Nephron progenitor cell (in vitro differentiated cells): Measurements from ENCODE around the gene NTF3.

Experiments
- DNase-seq: peaks from one replicate; pipeline ENCODE4 v3.0.0; 2021
- H3K27ac Mint-ChIP-seq: 2 replicates; pipeline ENCODE4 v1.8.0; 2021; ENCODE audit warnings: mild to moderate bottlenecking, moderate library complexity, mixed read lengths
- H3K27me3 Mint-ChIP-seq: 2 replicates; pipeline ENCODE4 v1.8.0; 2021; ENCODE audit warnings: mild to moderate bottlenecking, low read depth, mixed read lengths; ENCODE audit not compliant: poor library complexity
- H3K36me3 Mint-ChIP-seq: 2 replicates; pipeline ENCODE4 v1.8.0; 2021; ENCODE audit warnings: low read depth, mixed read lengths
- H3K4me1 Mint-ChIP-seq: 2 replicates; pipeline ENCODE4 v1.8.0; 2021; ENCODE audit warnings: mixed read lengths
- H3K4me3 Mint-ChIP-seq: 2 replicates; pipeline ENCODE4 v1.8.0; 2021; ENCODE audit warnings: mild to moderate bottlenecking, moderate library complexity, mixed read lengths
- H3K9me3 Mint-ChIP-seq: 2 replicates; pipeline ENCODE4 v1.8.0; 2021; ENCODE audit warnings: mild to moderate bottlenecking, moderate library complexity, mixed read lengths
- CTCF ChIP-seq: fragments of 200-600 bp; sonication (generic); IDR thresholded peaks from 2 replicates; pipeline ENCODE4 v1.5.0; 2021; ENCODE audit warnings: antibody characterized with exemption

NTF3 gene

DNA sequence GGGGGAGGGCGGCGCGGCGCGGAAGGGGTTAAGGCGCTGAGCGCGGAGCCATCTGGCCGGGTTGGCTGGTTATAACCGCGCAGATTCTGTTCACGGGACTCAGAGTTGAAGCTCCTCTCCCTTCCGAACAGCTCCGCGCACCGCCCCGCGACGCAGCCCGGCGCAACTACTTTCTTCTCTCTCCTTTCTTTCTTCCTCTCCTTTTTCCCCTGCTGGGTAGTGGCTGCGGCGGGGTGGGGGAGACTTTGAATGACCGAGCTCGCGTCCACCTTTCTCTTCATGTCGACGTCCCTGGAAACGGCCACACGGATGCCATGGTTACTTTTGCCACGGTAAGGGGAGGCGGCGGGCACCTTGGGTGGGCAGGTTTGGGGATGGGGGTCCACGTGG is at the start of gene NTF3:
Gene NTF3 (plus strand): TSS at position 98 of the 390 bp plus-strand sequence. CDS start 217 bp downstream, at position 315.
- Mint-ChIP-seq H3K4me1 (peaks cover 45% of the 10 kb centered on the region), H3K36me3 (no peaks in the 10 kb centered on the region), H3K4me3 (peak within 1 kb of the TSS; percentile 93), H3K27me3 (peaks cover 40% of the 10 kb centered on the region), H3K9me3 (no peaks in the 10 kb centered on the region), H3K27ac (no peak within 1 kb of the TSS)
- DNase-seq = peak; percentile 60
- no peak for TF ChIP-seq CTCF

GRCh38 chr12:5384015-5384414 is 47.9 kb upstream of the NTF3 start:
- no peak for TF ChIP-seq CTCF
- Mint-ChIP-seq H3K36me3 (no peaks in the 10 kb centered on the region), H3K4me3 (no peak overlapping the region), H3K9me3 (no peaks in the 10 kb centered on the region), H3K27ac (no peak overlapping the region), H3K4me1 (peaks cover 20% of the 10 kb centered on the region), H3K27me3 (peaks cover 47% of the 10 kb centered on the region)
- no peak for DNase-seq

DNA sequence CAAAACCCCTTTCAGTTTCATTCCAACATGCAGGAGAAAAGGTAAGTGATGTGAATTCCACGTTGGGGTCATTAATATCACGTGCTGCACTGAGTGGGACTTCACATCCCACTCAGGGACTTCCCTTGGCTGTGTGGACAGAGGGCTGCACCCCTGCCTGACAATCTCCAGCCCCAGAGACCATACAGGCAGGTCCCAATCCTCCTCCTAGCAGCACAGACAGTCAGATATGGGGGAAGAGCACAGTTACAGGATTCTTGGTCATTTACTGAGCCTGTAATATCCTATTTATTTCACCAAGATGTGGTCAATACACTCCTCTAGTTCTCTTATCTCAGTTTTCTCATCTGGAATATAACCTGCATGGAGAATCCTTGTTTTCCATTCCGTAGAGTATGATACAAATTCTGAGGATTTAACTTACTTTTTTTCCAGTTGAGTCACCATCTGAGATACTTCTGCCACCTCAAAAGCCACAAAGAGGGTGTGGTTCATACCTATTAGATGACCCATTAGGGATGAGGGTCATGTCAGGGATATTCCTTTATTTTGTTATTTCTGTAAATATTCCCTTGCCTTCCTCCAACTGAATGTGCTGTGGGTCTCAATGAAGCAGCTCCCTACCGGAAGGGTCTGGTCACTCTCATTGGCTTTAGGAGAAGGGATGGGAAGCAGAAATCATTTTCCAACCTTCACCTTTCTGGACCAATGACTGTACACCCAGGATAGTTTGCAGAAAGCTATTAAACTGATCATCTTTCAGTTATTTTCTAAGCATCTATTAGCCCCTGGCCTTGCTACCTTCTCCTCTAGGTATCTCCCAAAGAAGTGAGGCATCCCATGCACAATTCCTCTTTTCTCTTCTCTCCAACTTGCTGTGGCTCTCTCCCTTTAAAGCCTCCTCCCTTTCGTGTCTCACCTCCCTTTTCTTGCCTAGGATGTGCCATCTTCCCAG is 43.0 kb upstream of the NTF3 start:
- Mint-ChIP-seq H3K9me3 (no peaks in the 10 kb centered on the region), H3K27ac (no peak overlapping the region), H3K4me1 (peaks cover 6% of the 10 kb centered on the region), H3K27me3 (peaks cover 63% of the 10 kb centered on the region), H3K4me3 (no peak overlapping the region), H3K36me3 (no peaks in the 10 kb centered on the region)
- DNase-seq = no peak
- no peak for TF ChIP-seq CTCF

DNA sequence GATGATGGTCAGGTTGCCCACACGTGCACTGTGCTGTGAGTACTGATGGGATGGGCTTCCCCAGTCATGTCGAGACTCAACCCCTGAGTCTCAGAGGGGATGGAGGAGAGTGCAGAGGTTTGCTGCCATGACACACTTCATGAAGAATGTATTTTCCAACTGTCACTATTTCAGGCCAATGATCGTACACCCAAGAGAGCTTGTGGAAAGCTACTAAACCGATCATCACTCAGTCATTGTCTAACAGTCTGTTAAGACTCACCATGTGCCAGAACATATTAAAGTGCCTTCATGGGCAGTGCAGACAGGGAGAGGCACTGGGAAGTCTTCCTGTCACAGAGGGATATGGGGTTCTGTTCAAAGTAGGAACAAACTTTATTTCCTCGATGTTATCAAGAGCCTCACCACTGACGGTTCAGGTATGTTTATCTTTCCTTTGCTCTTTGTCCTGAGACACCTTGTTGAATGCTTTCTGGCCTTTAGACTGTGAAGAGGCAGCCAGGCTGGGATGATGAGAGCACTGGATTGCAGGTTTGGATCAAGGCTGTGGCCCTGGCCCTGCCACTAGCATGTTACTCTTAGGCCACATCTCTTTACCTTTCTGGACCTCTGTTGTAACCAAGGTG is 41.6 kb upstream of the NTF3 start:
- peaks cover 12% of the 10 kb centered on the region for H3K4me1 Mint-ChIP-seq
- H3K27me3 Mint-ChIP-seq = peaks cover 67% of the 10 kb centered on the region

DNA sequence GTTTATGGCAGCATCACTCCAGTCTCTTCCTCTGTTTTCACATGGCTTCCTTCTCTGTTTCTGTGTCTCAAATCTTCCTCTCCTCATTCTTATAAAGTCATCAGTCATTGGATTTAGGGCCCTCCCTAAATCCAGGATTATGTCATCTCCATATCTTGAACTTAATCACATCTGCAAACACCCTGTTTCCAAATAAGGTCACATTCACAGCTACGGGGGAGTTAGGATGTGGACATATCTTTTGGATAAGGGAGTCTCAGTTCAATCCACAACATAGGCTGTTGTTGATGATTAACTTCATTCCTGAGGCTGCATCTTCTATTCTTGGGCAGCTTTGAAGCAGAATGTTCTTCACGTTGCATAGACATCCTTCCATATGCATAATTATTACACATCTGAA is 40.3 kb upstream of the NTF3 start:
- Mint-ChIP-seq H3K36me3 (no peaks in the 10 kb centered on the region), H3K27me3 (peaks cover 62% of the 10 kb centered on the region), H3K9me3 (no peaks in the 10 kb centered on the region), H3K27ac (no peak overlapping the region), H3K4me3 (no peak overlapping the region), H3K4me1 (peaks cover 23% of the 10 kb centered on the region)
- DNase-seq = no peak
- no peak for TF ChIP-seq CTCF

More for the DNA sequence above, 41.6 kb upstream of the NTF3 start:
- no peak overlapping the region for H3K27ac Mint-ChIP-seq
- no peaks in the 10 kb centered on the region for H3K9me3 Mint-ChIP-seq
- no peaks in the 10 kb centered on the region for H3K36me3 Mint-ChIP-seq
- DNase-seq = no peak
- TF ChIP-seq CTCF = no peak
- H3K4me3 Mint-ChIP-seq = no peak overlapping the region
